Urothelium cell line (cell line): ENCODE measurements around the gene RERGL.
"Not testable (repeated sequence)": the region's sequence is repeated elsewhere in the genome, so short reads cannot be mapped to it uniquely, and the experiment has no call there.

Source experiments
- DNase-seq: peaks from one replicate; pipeline ENCODE4 v3.0.0; 2011; ENCODE audit warnings: low spot score, mixed read lengths
- FAIRE-seq: peaks from 2 replicates; lab custom pipeline; 2011; peaks lifted over from hg19 to GRCh38; lab: Jason Lieb, UNC

The RERGL gene

GRCh38 chr12:18040060-18040742 lies 49.8 kb downstream of the RERGL start:
- FAIRE-seq, DNase-seq: not testable (repeated sequence)
